ENCODE data around the gene RPL10A. TPM values are rescaled to one million over a fixed set of nuclear protein-coding genes. Genes with fewer than 3 reads are reported as not detected.

The RPL10A gene
- total RNA-seq, 4 donors from 2014 or later, result 323 to 991 (median 649) TPM

DNA sequence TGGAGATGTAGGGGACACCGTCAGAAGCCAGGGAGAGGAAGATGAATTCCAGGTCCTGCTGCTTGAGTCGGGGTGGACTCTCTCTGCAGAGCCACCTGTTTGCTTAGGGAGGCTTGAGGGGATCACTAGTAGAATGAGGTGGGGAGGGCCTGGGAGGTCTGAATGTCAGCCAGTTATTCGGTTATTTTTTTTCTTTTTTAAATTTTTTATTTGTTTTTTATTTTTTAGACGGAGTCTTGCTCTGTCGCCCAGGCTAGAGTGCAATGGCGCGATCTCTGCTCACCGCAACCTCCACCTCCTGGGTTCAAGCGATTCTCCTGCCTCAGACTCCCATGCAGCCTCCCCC lies 20.3 kb downstream of the RPL10A start:
- H3K9me3 ChIP-seq, result no peaks in the 10 kb centered on the region
- 31 to 67% methylated on average over 3 to 9 of the region's 9 CpGs for WGBS, 2 donors (ENCODE audit: low coverage in 1 of 2)
- no peak overlapping the region for H3K4me3 ChIP-seq
- in situ Hi-C loops (cut with MboI; ENCODE audit: low pct_ligation_motif_present in 1 of 4, low pct_unique_long_range_greater_than_20kb in 1 of 4, low sequenced_read_pairs in 3 of 4) (no loop called here), intact Hi-C loops (cut with DNase I; ENCODE audit: low total_unique reads) (no loop called here)
- TF ChIP-seq, protein P1, sequence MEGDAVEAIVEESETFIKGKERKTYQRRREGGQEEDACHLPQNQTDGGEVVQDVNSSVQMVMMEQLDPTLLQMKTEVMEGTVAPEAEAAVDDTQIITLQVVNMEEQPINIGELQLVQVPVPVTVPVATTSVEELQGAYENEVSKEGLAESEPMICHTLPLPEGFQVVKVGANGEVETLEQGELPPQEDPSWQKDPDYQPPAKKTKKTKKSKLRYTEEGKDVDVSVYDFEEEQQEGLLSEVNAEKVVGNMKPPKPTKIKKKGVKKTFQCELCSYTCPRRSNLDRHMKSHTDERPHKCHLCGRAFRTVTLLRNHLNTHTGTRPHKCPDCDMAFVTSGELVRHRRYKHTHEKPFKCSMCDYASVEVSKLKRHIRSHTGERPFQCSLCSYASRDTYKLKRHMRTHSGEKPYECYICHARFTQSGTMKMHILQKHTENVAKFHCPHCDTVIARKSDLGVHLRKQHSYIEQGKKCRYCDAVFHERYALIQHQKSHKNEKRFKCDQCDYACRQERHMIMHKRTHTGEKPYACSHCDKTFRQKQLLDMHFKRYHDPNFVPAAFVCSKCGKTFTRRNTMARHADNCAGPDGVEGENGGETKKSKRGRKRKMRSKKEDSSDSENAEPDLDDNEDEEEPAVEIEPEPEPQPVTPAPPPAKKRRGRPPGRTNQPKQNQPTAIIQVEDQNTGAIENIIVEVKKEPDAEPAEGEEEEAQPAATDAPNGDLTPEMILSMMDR (IDR thresholded peaks at IDR 0.05), result no peak
- TF ChIP-seq POLR2A (IDR thresholded peaks at IDR 0.05) (no peak), POLR2AphosphoS5 (IDR thresholded peaks at IDR 0.05) (no peak), EP300 (IDR thresholded peaks at IDR 0.05; ENCODE audit: low read depth) (no peak)
- no peaks in the 10 kb centered on the region for H3K27me3 ChIP-seq
- H3K27ac ChIP-seq, result peak overlapping the region; percentile 94 to 99 (median 98)
- no peak for DNase-seq
- H3K4me1 ChIP-seq, result peaks cover 63 to 87% (median 75%) of the 10 kb centered on the region in 4 donors
- H3K36me3 ChIP-seq, result no peaks in the 10 kb centered on the region

DNA sequence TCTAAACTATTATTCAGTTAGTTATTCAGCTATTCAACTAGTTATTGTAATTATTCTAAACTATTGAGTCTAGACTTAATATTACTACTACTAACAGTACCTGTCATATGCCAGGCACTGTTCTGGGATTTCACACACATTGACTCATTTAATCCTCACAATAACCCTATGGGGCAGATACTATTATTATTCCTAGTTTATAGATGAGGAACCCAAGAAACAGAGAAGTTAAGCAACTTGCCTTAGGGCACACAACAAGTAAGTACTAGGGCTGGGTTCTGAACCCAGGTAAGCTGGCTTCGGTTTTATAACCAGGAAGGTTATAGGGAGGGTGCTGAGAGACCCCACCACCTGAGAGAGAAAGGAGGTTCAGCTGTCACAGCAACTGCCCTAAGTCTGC lies 20.9 kb downstream of the RPL10A start:
- intact Hi-C loops (cut with DNase I; ENCODE audit: low total_unique reads), result no loop called here
- 79% methylated on average over 1 of the region's 1 CpG; no CpG with 5 or more reads in 1 of the 2 donors for WGBS, 2 donors (ENCODE audit: low coverage in 1 of 2)
- H3K27me3 ChIP-seq, result no peaks in the 10 kb centered on the region
- no peak overlapping the region for H3K4me3 ChIP-seq
- peaks cover 63 to 90% (median 79%) of the 10 kb centered on the region in 4 donors for H3K4me1 ChIP-seq
- no peak for DNase-seq
- no peaks in the 10 kb centered on the region for H3K36me3 ChIP-seq
- H3K9me3 ChIP-seq, result no peaks in the 10 kb centered on the region
- TF ChIP-seq POLR2A (IDR thresholded peaks at IDR 0.05), result no peak
- TF ChIP-seq EP300 (IDR thresholded peaks at IDR 0.05; ENCODE audit: low read depth), result no peak
- H3K27ac ChIP-seq, result peak overlapping the region; percentile 94 to 99 (median 98)
- in situ Hi-C loops (cut with MboI; ENCODE audit: low pct_ligation_motif_present in 1 of 4, low pct_unique_long_range_greater_than_20kb in 1 of 4, low sequenced_read_pairs in 3 of 4), result no loop called here

DNA sequence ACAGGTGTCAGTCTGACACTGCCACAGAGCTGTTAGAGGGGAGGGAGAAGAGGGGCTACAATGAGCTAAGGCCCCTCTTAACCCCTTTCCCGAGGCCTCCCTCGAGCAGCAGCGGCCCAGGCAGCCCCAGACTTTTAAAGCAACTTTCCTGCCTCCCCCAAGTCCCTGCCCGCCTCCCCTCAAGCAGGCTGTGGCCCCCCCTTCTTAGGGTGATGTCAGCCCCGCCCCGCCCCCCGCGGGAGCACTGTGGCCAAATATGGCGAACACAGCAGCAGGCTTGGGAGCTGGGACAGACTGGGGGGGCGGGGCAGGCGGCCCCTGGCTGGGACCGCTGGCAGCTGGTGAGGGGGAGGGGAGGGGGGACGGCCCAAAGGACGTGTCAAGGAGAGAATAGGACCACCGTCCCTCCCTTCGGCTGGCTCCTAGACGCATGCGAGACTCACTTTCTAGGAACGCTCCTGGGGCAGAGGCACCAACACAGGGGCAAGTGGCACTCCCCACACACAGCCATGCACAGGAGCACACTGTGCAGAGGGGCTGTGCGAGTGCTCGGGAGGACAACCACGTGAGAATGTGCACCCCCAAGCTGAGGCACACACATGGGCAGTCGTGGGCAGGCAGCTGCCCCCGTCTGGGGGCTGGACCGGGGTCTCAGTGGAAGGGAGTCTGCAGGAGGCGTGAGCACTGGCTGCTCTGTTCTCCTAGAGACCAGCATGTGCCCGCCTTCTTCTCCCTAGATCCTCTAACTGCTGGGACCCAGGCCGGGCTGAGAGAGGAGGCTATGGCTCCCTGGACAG lies 22.0 kb downstream of the RPL10A start:
- Histone ChIP-seq H3K27ac (peak overlapping the region; percentile 94 to 99 (median 98)), H3K27me3 (no peaks in the 10 kb centered on the region), H3K9me3 (no peaks in the 10 kb centered on the region), H3K4me3 (peak overlapping the region in 2 of 4 donors; percentile 13 to 24), H3K4me1 (peaks cover 61 to 97% (median 87%) of the 10 kb centered on the region in 4 donors), H3K36me3 (no peaks in the 10 kb centered on the region)
- in situ Hi-C loops (cut with MboI; ENCODE audit: low pct_ligation_motif_present in 1 of 4, low pct_unique_long_range_greater_than_20kb in 1 of 4, low sequenced_read_pairs in 3 of 4) (no loop called here), intact Hi-C loops (cut with DNase I; ENCODE audit: low total_unique reads) (no loop called here)
- peak; percentile 81 for DNase-seq
- WGBS, 2 donors (ENCODE audit: low coverage in 1 of 2), result 67% methylated on average over 20 of the region's 28 CpGs; no CpG with 5 or more reads in 1 of the 2 donors
- TF ChIP-seq, protein P1 (IDR thresholded peaks at IDR 0.05), result no peak
- TF ChIP-seq POLR2AphosphoS5 (IDR thresholded peaks at IDR 0.05) (peak in 1 of 3 donors; percentile 13), EP300 (IDR thresholded peaks at IDR 0.05; ENCODE audit: low read depth) (peak; percentile 43), POLR2A (IDR thresholded peaks at IDR 0.05) (no peak)

DNA sequence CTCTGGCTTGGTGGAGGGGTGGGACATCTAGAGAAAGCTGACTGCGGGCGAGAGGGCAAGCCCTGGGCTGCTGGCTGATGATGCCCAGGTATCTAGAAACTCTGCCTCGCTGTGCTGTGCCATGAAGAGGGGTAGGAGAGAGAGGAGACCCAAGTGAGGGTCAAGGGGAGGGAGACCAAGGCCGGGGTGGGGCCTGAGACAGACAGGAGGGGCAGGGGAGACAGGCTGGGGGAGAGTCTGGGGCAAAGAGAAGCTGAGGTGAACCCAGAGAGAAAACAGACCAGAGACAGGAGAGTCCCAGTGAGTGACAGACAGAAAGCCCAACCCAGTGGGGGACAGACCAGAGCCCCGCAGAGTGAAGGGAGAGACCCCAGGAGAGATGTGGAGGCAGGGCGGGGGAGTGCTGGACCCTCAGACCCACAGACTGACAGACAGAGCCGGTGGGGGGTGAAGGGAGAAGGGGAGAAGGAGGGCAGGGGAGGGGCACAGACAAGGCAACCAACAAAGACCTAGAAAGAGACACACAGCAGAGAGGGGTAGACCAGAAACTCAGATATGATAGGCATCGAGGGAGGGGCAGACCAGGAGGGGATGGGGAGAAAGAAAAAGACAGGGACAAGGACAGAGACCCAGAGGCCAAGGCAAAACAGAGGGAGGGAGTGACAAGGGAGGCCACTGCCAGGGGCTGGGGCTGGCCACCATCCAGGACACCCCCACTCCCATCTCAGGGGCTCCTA lies 22.8 kb downstream of the RPL10A start:
- DNase-seq, result no peak
- 59 to 61% methylated on average over 5 to 8 of the region's 8 CpGs for WGBS, 2 donors (ENCODE audit: low coverage in 1 of 2)

More for the DNA sequence above, 22.8 kb downstream of the RPL10A start:
- peak overlapping the region in 2 of 4 donors; percentile 13 to 24 for H3K4me3 ChIP-seq
- peaks cover 53 to 96% (median 85%) of the 10 kb centered on the region in 4 donors for H3K4me1 ChIP-seq
- in situ Hi-C loops (cut with MboI; ENCODE audit: low pct_ligation_motif_present in 1 of 4, low pct_unique_long_range_greater_than_20kb in 1 of 4, low sequenced_read_pairs in 3 of 4), result no loop called here
- intact Hi-C loops (cut with DNase I; ENCODE audit: low total_unique reads), result no loop called here
- TF ChIP-seq EP300 (IDR thresholded peaks at IDR 0.05; ENCODE audit: low read depth), result no peak
- TF ChIP-seq, protein P1 (IDR thresholded peaks at IDR 0.05), result no peak
- TF ChIP-seq POLR2A (IDR thresholded peaks at IDR 0.05), result no peak
- no peak for TF ChIP-seq POLR2AphosphoS5 (IDR thresholded peaks at IDR 0.05)
- no peaks in the 10 kb centered on the region for H3K36me3 ChIP-seq
- no peaks in the 10 kb centered on the region for H3K9me3 ChIP-seq
- peak overlapping the region; percentile 94 to 99 (median 98) for H3K27ac ChIP-seq
- H3K27me3 ChIP-seq, result no peaks in the 10 kb centered on the region

All from transverse colon (tissue), 4 donors.